Neural progenitor cell (in vitro differentiated cells): ENCODE measurements around the gene TBC1D7.

ENCODE experiments used
- EZH2 ChIP-seq: fragments of 200-600 bp; sonication (generic); IDR thresholded peaks from 2 replicates; pipeline ENCODE4 v1.6.1; 2017; ENCODE audit warnings: antibody characterized with exemption, mild to moderate bottlenecking, moderate library complexity
- EZH2phosphoT487 ChIP-seq: fragments of 200-600 bp; sonication (generic); IDR thresholded peaks from 2 replicates; pipeline ENCODE4 v1.6.1; 2017; ENCODE audit warnings: antibody characterized with exemption
- TF ChIP-seq, protein P1 (sequence below): fragments of 200-600 bp; sonication (generic); IDR thresholded peaks from 2 replicates; pipeline ENCODE4 v1.5.1; 2017; ENCODE audit warnings: antibody characterized with exemption, mild to moderate bottlenecking

- TF ChIP-seq, protein P1, sequence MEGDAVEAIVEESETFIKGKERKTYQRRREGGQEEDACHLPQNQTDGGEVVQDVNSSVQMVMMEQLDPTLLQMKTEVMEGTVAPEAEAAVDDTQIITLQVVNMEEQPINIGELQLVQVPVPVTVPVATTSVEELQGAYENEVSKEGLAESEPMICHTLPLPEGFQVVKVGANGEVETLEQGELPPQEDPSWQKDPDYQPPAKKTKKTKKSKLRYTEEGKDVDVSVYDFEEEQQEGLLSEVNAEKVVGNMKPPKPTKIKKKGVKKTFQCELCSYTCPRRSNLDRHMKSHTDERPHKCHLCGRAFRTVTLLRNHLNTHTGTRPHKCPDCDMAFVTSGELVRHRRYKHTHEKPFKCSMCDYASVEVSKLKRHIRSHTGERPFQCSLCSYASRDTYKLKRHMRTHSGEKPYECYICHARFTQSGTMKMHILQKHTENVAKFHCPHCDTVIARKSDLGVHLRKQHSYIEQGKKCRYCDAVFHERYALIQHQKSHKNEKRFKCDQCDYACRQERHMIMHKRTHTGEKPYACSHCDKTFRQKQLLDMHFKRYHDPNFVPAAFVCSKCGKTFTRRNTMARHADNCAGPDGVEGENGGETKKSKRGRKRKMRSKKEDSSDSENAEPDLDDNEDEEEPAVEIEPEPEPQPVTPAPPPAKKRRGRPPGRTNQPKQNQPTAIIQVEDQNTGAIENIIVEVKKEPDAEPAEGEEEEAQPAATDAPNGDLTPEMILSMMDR = no peak
- no peak for TF ChIP-seq EZH2phosphoT487
- no peak for TF ChIP-seq EZH2
These were observed 9.7 kb upstream of the TBC1D7 start for GRCh38 chr6:13338038-13338437.
